Measurements from ENCODE around the gene MTHFS.
A peak's percentile ranks its signal among the peaks of the same experiment; 100 is the strongest.
"Not testable (repeated sequence)": the region's sequence is repeated elsewhere in the genome, so short reads cannot be mapped to it uniquely, and the experiment has no call there.

MTHFS gene

GRCh38 chr15:79933231-79933630, 36.4 kb upstream of the MTHFS start:
- H3K4me3 ChIP-seq (ENCODE audit: low read depth, low read length), result no peak overlapping the region
- DNase-seq (ENCODE audit: low read depth), result no peak
- TF ChIP-seq, protein P1, sequence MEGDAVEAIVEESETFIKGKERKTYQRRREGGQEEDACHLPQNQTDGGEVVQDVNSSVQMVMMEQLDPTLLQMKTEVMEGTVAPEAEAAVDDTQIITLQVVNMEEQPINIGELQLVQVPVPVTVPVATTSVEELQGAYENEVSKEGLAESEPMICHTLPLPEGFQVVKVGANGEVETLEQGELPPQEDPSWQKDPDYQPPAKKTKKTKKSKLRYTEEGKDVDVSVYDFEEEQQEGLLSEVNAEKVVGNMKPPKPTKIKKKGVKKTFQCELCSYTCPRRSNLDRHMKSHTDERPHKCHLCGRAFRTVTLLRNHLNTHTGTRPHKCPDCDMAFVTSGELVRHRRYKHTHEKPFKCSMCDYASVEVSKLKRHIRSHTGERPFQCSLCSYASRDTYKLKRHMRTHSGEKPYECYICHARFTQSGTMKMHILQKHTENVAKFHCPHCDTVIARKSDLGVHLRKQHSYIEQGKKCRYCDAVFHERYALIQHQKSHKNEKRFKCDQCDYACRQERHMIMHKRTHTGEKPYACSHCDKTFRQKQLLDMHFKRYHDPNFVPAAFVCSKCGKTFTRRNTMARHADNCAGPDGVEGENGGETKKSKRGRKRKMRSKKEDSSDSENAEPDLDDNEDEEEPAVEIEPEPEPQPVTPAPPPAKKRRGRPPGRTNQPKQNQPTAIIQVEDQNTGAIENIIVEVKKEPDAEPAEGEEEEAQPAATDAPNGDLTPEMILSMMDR (IDR thresholded peaks at IDR 0.05; ENCODE audit: control insufficient read depth, extremely low read depth, insufficient read depth), result no peak

DNA sequence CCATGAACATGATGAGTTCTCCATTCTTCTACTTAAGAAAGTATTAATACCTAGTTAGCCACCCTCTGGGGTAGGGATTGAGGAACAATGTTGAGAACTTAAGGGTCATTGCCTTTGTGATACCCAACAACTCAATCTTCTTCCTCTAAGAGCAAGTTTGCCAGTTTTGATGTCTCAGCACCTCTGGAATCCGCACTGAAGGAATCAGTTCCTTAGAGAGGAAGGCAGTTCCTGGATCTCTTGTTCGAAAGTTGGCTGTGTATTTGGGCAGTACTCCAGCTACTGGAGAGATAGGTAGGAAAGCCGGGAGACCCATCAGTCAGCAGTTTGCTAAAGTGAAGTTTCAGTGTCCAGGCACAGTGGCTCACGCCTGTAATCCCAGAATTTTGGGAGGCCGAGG, 35.6 kb upstream of the MTHFS start:
- no peak overlapping the region for H3K4me3 ChIP-seq (ENCODE audit: low read depth, low read length)
- TF ChIP-seq, protein P1 (IDR thresholded peaks at IDR 0.05; ENCODE audit: control insufficient read depth, extremely low read depth, insufficient read depth), result no peak
- DNase-seq (ENCODE audit: low read depth), result peak; percentile 82

DNA sequence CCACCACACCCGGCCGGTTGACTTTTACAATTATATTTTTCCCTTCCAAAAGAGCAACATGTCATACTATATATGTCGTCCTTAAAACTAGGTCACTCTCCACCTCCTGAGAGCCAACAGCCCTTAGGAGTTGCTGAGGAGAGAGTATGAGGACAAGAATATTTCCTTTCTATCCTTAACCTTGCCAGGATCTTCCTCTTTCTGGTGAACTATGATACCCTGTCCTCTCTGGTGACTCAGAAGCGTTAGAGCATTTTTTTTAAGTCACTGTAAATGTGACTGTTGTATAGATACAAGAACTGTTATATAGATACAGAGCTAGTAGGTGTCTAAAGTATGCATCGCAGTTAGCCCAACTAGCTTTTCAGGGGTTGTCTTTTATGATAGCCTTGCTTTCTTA, 33.7 kb upstream of the MTHFS start:
- TF ChIP-seq, protein P1 (IDR thresholded peaks at IDR 0.05; ENCODE audit: control insufficient read depth, extremely low read depth, insufficient read depth), result no peak
- no peak for DNase-seq (ENCODE audit: low read depth)
- no peak overlapping the region for H3K4me3 ChIP-seq (ENCODE audit: low read depth, low read length)

DNA sequence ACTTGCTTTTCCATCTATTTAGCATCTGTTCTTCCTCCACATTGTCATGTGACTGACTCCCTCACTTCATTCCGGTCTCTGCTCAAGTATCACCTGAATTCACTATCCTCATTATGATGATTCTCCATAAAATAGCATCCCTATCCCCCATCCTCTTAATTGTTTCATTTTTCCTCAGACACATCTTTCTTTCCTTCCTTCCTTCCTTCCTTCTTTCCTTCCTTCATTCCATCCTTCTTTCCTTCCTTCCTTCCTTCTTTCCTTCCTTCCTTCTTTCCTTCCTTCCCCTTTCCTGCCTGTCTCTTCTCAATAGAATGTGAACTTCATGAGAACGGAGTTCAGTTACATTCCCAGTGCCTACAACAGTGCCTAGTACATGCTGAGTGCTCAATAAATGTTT, 32.6 kb upstream of the MTHFS start:
- no peak for DNase-seq (ENCODE audit: low read depth)
- H3K4me3 ChIP-seq (ENCODE audit: low read depth, low read length), result no peak overlapping the region
- TF ChIP-seq, protein P1 (IDR thresholded peaks at IDR 0.05; ENCODE audit: control insufficient read depth, extremely low read depth, insufficient read depth), result no peak

DNA sequence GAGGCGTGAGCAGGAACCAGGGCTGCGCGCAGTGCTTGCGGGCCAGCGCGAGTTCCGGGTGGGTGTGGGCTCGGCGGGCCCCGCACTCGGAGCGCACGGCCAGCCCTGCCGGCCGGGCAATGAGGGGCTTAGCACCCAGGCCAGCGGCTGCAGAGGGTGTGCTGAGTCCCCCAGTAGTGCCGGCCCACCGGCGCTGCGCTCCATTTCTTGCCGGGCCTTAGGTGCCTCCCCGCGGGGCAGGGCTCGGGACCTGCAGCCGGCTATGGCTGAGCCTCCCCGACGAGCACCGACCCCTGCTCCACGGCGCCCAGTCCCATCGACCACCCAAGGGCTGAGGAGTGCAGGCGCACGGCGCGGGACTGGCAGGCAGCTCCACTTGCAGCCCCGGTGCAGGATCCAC, 29.3 kb upstream of the MTHFS start:
- not testable (repeated sequence) for DNase-seq (ENCODE audit: low read depth); H3K4me3 ChIP-seq (ENCODE audit: low read depth, low read length)

DNA sequence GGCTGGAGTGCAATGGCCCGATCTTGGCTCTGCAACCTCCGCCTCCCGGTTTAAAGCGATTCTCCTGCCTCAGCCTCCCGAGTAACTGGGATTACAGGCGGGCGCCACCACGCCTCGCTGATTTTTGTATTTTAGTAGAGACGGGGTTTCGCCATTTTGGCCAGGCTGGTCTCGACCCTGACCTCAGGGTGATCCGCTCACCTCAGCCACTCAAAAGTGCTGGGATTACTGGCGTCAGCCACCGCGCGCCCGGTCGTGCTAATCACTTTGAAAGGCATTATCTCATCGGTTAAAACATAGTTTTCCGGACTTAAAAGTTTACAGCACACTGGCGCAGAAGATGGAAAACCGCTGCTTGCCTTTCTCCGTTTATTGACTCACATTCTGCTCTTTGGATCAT, 27.6 kb upstream of the MTHFS start:
- TF ChIP-seq, protein P1 (IDR thresholded peaks at IDR 0.05; ENCODE audit: control insufficient read depth, extremely low read depth, insufficient read depth), result no peak
- peak overlapping the region; percentile 91 for H3K4me3 ChIP-seq (ENCODE audit: low read depth, low read length)
- DNase-seq (ENCODE audit: low read depth), result no peak

DNA sequence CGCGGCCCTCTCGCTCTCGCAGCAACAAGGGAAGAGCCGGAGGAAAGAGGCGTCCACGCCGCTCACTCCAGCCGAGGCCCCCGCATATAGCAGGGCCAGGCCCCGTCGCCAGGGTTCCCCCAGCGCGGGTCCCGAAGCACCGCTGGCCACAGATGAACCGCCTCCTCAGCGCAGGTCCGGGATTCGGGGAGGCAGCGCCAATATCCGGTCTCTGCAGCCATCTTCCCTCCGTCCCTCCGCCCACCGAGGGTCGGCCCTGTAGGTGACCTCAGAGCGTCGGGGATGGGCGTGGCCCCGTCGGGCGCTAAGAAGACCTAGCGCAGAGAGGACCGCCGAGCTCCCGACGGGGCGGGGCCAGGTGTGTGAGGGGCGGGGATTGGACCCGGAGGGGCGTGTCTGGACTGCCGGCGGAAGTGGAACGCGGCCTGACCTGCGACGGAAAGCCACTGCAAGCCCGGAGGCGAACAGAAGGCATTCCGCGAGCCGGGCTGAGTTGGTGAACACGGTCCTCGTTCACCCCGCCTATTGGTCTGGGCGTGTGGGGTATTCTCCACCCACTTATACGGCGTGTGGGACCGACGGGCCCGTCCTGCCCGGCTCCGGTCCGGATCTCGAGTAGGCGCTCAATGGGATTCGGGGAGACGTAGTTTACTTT, 26.8 kb upstream of the MTHFS start:
- TF ChIP-seq, protein P1 (IDR thresholded peaks at IDR 0.05; ENCODE audit: control insufficient read depth, extremely low read depth, insufficient read depth), result no peak
- DNase-seq (ENCODE audit: low read depth), result peak; percentile 95
- peak overlapping the region; percentile 91 for H3K4me3 ChIP-seq (ENCODE audit: low read depth, low read length)

All from LNCaP clone FGC (cell line).